GM18867 (cell line): ENCODE results near the gene ABHD11.
"Not testable (repeated sequence)": the region's sequence is repeated elsewhere in the genome, so short reads cannot be mapped to it uniquely, and the experiment has no call there.

Experiments used
- ATAC-seq: cut with Tn5 transposase; IDR thresholded peaks from one replicate; pipeline ENCODE4 v1.9.1; 2021; ENCODE audit warnings: mild to moderate bottlenecking, moderate library complexity; ENCODE audit not compliant: unreplicated experiment

The ABHD11 gene

GRCh38 chr7:73746378-73746777 is 7.8 kb upstream of the ABHD11 start:
- ATAC-seq: no peak

DNA sequence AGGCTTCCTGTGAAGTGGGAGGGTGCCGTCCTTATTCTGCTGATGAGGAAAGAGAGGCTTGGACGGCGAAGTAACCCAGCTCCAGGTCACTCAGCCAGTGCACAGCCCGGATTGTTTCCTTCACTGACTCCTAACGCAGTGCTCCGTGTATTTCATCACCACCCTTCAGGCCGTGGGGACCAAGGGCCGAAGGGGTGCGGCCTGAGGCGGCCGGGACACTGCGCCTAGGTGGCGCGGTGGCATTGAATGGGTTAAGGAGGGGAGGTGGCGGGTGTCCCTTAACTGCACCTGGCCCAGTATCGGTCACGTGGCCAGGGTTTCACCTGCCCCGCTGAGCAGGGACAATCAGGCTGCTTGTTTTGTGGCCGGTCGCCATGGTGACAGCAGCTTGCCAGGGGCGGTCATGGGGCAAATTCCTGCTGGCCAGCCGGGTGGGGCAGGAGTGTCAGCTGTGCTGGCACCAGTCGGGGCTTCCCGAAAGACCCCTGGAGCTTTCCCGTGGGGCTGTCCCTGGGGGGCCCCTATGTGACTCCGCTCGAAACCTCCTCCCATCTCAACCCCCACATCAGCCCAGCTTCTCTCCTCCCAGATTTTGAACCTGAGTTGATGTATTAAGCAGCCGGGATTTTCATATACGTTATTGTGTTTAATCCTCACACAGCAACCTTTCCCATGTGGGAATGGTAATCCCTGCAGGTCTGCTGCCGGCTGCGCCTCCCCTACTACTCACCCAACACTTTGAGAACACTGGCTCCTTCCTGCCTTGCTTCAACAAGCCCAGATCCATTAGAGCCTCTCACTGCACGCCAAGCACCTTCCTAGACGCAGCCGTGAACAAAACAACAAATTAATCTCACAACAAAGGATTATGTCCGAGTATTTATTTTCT is 4.4 kb upstream of the ABHD11 start:
- no peak for ATAC-seq

- ATAC-seq: no peak
Observed at GRCh38 chr7:73742338-73742752, 3.7 kb upstream of the ABHD11 start.

GRCh38 chr7:73741600-73741999 is 3.0 kb upstream of the ABHD11 start:
- ATAC-seq: no peak

DNA sequence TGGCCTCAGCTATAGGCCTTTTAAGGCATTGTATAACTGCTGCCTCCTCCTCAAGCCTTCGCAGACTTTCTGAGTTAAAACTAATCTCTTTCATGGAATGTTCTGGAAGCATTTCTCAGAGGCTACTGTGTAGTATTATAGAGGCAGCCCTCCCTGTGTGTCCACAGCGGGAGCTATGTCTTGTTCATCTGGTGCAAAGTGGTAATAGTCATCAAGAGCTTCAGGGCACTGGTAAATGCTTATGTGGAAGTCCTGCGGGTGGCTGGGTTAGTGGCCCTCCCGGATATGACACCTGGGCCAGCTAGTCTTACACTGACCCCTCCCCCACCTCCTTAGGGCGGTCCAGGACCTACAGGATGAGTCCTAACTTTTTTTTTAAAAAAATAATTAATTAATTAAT is 2.2 kb upstream of the ABHD11 start:
- no peak for ATAC-seq

GRCh38 chr7:73740212-73740611 is 1.6 kb upstream of the ABHD11 start:
- no peak for ATAC-seq

DNA sequence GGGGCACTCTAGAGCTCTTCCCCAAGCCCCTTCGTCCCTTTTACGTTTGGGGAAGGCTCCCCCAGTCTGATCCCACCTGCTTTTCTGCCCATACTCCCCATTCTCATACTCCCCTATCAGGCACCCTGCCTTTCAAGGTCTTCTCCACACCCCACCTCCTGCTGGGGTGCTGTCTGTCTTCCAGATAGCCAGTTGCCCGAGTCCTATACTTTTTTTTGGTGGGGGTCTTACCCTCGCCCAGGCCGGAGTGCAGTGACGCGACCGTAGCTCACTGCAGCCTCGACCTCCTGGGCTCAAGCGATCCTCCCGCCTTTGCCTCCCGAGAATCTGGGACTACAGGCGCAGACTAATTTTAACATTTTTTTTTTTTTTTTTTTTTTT is 775 bp upstream of the ABHD11 start:
- peak; percentile 0 for ATAC-seq

DNA sequence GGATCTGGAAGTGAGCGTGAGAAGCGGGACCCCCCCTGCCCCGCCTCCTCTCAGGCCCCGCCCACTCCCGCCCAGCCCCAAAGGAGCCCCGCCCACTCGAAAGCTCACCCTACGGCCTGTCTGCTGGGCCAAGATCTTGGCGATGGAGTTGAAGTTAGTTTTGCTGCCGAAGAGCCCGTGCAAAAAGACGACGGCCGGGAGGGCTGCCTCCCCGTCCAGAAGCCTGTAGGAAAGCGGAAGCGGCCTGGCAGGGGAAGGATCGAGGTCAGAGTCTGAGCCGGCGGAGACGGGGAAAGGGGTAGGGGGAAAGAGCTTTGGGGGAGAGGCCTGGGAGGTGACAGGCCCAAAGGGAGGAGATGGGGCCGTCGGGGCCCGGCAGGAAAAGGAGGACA is 386 bp downstream of the ABHD11 start:
- peak; percentile 18 for ATAC-seq

DNA sequence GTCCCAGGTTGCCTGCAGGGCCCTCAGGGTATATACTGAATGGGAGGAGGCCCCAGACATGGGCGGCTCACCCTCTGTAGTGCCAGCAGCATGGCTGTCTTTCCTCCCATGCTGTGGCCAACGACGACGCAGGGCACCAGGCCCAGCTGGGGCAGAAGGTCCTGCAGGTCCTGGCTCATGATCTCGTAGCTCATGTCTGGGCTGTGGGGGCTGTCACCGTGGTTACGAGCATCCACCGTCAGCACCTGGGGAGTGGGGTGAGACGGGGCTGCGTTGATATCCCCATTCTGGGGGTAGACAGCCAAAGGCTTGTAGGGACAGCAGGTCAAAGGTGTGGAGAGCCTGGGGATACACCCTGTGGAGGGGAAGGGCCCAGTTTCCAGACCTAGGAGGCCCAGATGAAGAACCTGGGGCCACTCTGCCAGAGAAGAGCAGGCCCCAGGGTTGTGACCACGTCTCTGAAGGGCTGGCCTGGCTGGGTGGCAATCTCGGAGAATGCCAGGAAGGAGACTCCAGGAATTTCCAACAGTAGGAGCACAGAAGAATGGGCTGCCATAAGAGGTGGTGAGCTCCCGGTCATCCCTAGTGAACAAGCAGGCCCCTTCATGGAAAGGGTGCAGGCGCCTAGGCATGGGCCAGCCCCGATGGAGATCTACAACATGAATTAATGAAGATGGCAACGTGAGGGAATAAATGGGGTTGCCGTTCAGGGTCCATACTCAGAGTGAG is 947 bp downstream of the ABHD11 start:
- ATAC-seq: no peak

DNA sequence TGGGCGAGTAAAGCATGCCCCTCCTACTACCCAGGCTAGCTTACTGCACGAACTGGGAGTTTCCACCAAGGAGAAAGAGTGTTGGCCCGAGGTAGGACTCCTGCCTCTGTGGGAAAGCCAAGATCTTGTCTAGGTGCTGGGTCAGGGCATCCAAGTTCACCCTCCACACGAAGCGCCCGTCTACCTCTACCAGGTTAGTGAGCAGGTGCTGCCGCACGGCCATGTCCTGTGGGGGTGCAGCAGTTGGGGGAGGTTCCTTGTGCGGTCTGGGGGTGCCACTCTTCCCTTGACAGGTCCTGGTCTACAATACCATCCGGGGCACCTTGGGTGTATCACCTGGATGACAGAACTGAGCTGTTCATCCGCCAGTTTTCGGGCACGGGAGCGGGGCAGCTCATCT is 1.7 kb downstream of the ABHD11 start:
- ATAC-seq: no peak

DNA sequence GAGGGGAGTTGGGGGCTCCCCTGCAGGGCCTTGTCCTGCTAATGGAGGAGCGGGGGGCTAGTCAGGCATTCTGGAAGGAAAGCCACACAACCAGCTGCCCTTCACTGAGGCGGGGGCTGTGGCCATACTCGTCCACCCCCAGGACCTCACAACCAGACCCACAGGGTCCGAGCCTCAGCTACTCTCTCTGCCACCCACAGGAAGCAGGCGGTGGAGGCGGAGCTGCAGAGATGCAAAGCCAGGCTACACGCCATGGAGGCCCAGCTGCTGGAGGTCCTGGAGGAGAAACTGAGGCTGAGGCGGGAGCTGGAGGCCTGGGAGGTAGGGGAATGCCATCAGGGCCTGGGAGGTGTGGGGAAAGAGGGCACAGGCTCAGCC is 3.1 kb downstream of the ABHD11 start:
- no peak for ATAC-seq

GRCh38 chr7:73734619-73735527 is 3.7 kb downstream of the ABHD11 start:
- ATAC-seq: peak; percentile 35

- no peak for ATAC-seq
Observed at GRCh38 chr7:73732397-73732796, 6.2 kb downstream of the ABHD11 start.

DNA sequence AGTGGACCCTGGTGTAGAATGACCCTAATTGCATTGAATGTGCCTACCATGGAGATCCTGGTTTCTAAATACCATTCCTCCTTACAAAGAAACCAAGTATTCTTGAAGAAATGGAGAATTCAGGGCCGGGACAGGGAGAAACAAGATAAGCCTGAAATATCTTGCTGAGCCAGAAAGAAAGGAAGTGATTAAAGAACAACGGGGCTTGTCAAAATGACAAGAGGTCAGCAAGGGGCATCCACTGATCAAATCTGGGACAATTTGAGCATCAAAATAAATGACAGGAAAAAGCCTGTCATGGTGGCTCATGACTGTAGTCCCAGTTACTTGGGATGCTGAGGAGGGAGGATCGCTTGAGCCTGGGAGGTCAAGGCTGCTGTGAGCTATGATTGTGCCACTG is 8.1 kb downstream of the ABHD11 start:
- no peak for ATAC-seq

- ATAC-seq: no peak
Observed at GRCh38 chr7:73728551-73728950, 10.1 kb downstream of the ABHD11 start.

DNA sequence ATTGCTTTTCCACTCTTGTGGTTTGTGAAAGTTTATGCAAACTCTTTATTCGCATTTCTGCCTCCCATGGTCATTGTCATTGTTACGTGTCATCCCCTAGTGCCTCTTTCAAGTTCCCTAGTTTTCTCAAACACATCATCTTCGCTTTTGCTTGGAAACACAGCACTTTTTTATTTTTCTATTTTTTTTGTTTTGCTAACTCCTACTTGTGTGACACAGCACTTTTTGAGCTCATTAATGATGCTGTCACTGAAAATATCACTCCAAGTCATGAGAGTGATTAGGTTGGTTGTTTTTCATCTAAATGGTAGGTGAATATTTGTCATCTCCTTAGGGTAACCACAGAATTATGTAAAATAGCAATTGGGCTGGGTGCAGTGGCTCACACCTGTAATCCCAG is 10.7 kb downstream of the ABHD11 start:
- ATAC-seq: no peak

- peak; percentile 20 for ATAC-seq
Observed at GRCh38 chr7:73726083-73726466, 12.5 kb downstream of the ABHD11 start.

DNA sequence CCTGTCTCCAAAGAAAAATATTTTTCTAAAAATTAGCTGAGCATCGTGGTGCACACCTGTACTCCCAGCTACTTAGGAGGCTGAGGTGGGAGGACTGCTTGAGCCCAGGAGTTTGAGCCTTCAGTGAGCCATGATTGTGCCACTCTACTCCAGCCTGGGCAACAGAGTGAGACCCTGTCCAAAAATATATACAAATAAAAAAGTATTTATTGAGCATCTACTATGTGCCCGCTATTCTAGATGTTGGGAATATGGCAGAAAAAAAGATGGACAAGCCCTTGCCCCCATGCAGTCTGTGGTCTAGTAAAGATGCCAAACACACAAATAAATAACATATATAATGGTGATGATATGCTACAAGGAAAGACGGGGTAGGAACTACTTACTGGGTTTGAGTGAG is 14.8 kb downstream of the ABHD11 start:
- ATAC-seq: no peak

GRCh38 chr7:73722785-73723184 is 15.8 kb downstream of the ABHD11 start:
- no peak for ATAC-seq

DNA sequence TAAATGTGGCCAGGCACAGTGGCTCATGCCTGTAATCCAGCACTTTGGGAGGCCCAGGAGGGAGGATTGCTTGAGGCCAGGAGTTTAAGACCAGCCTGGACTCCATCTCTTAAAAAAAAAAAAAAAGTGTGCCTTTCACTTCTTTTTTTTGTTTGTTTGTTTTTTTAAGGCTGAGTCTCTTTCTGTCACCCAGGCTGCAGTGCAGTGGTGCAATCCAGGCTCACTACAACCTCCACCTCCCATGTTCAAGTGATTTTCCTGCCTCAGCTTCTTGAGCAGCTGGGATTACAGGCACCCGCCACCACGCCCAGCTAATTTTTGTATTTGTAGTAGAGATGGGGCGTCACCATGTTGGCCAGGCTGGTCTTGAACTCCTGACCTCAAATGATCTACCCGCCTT is 16.4 kb downstream of the ABHD11 start:
- not testable (repeated sequence) for ATAC-seq

DNA sequence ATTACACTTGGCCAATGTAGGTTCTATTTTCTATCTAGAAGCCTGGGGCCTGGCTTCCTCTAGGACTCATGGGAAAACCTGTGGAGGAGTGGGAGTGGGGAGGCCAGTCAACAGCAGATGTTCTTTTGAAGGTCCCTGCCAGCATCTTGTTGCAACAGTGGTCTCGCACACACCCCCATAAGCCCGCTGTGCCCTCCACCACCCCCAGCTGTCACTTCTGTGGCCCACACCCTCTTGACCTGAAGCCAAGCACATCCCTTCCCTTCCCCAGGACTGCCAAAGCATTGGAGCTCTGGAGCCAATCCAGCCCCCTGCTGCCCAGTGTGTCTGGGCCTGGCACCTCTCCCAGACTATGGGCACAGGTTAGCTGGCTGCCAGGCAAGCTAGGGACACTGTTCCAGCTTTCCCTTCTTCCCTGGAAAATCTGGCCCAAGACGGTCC is 17.2 kb downstream of the ABHD11 start:
- ATAC-seq: no peak
